ENCODE measurements around the gene NRP1. TPM values are rescaled to one million over a fixed set of nuclear protein-coding genes. Genes with fewer than 3 reads are reported as not detected.

Gene NRP1
- total RNA-seq, 1 donor from 2014 or later, result not detected

- no peak for TF ChIP-seq CTCF (IDR thresholded peaks at IDR 0.05)
- ChIA-PET CTCF (interaction anchor here (2.1 kb wide), 1 partner anchor 1312 kb away, joined by 6 read pairs; no protein-coding TSS in a partner anchor), POLR2A (no interaction called here)
- DNase-seq, result no peak
- H3K36me3 Mint-ChIP-seq (ENCODE audit: low read depth), result no peaks in the 10 kb centered on the region
- no peak for ATAC-seq (ENCODE audit: low read depth)
- peaks cover 20% of the 10 kb centered on the region for H3K27me3 Mint-ChIP-seq
- H3K9me3 Mint-ChIP-seq, result no peaks in the 10 kb centered on the region
- intact Hi-C loops (cut with micrococcal nuclease), result no loop called here
- no peak overlapping the region for H3K4me3 Mint-ChIP-seq
- H3K27ac Mint-ChIP-seq, result no peak overlapping the region
- peaks cover 2% of the 10 kb centered on the region for H3K4me1 Mint-ChIP-seq
Measured at GRCh38 chr10:33326933-33327332, 7.5 kb downstream of the NRP1 start.

GRCh38 chr10:33325929-33326328 is 8.5 kb downstream of the NRP1 start:
- DNase-seq (no peak), ATAC-seq (ENCODE audit: low read depth) (no peak)
- CTCF ChIA-PET, result interaction anchor here (2.1 kb wide), 1 partner anchor 1313 kb away, joined by 6 read pairs; no protein-coding TSS in a partner anchor
- Mint-ChIP-seq H3K27ac (no peak overlapping the region), H3K27me3 (peaks cover 15% of the 10 kb centered on the region), H3K4me1 (peaks cover 2% of the 10 kb centered on the region), H3K9me3 (no peaks in the 10 kb centered on the region), H3K36me3 (ENCODE audit: low read depth) (no peaks in the 10 kb centered on the region), H3K4me3 (no peak overlapping the region)
- TF ChIP-seq CTCF (IDR thresholded peaks at IDR 0.05), result no peak
- intact Hi-C loops (cut with micrococcal nuclease), result no loop called here
- POLR2A ChIA-PET, result no interaction called here

- H3K36me3 Mint-ChIP-seq (ENCODE audit: low read depth), result no peaks in the 10 kb centered on the region
- H3K27ac Mint-ChIP-seq, result no peak overlapping the region
- ChIA-PET POLR2A (no interaction called here), CTCF (no interaction called here)
- H3K4me1 Mint-ChIP-seq, result no peaks in the 10 kb centered on the region
- intact Hi-C loops (cut with micrococcal nuclease), result no loop called here
- ATAC-seq (ENCODE audit: low read depth) (no peak), DNase-seq (no peak)
- TF ChIP-seq CTCF (IDR thresholded peaks at IDR 0.05), result no peak
- no peaks in the 10 kb centered on the region for H3K9me3 Mint-ChIP-seq
- H3K27me3 Mint-ChIP-seq, result peaks cover 7% of the 10 kb centered on the region
- no peak overlapping the region for H3K4me3 Mint-ChIP-seq
Measured at GRCh38 chr10:33323721-33324120, 10.7 kb downstream of the NRP1 start.

DNA sequence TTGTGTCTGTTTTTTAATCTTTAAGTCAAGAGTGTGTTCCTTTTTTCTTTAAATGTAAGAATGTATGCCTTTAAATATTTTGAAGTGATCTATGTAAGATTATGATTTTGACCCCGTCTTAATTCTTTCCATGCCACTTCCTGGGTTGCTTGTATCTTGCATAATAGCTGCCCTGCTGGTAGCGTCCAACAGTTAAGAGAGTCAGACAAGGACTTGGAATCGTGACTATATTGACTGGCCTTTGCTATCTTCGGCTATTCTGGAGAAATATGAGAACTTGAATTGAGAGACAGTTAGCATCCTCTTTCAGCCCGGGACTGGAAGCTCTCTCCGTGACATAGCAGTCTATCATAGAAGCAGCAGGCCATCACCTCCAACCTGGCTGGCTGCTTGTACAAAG is 13.0 kb downstream of the NRP1 start:
- intact Hi-C loops (cut with micrococcal nuclease), result no loop called here

DNA sequence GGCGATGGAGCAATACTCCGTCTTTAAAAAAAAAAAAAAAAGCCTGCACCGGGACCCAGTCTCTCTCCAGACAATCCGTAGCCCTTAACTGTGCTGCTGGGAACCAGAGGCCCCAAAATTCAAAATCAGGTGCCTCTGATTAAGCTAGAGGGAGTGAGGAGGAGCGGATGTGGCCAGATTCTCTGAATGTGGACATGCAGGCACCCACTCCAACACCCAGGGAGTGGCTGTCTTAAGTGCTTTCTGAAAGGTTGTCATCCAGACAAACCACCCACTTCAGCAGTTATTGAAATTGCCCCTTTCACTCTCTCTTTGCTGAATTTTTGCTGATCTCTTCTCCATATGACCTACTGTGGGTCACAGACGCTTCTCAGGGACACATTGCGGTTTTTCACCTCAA is 14.2 kb downstream of the NRP1 start:
- Mint-ChIP-seq H3K9me3 (no peaks in the 10 kb centered on the region), H3K27me3 (peaks cover 6% of the 10 kb centered on the region), H3K4me3 (no peak overlapping the region), H3K36me3 (ENCODE audit: low read depth) (no peaks in the 10 kb centered on the region), H3K4me1 (no peaks in the 10 kb centered on the region), H3K27ac (no peak overlapping the region)
- TF ChIP-seq CTCF (IDR thresholded peaks at IDR 0.05), result no peak
- ATAC-seq (ENCODE audit: low read depth) (no peak), DNase-seq (no peak)
- intact Hi-C loops (cut with micrococcal nuclease), result no loop called here
- CTCF ChIA-PET, result no interaction called here
- POLR2A ChIA-PET, result no interaction called here

More for the DNA sequence above, 13.0 kb downstream of the NRP1 start:
- Mint-ChIP-seq H3K27me3 (peaks cover 4% of the 10 kb centered on the region), H3K4me1 (no peaks in the 10 kb centered on the region), H3K36me3 (ENCODE audit: low read depth) (no peaks in the 10 kb centered on the region), H3K4me3 (no peak overlapping the region), H3K9me3 (no peaks in the 10 kb centered on the region), H3K27ac (no peak overlapping the region)
- CTCF ChIA-PET, result interaction anchor here (1.4 kb wide), 1 partner anchor 11 kb away, joined by 5 read pairs; no protein-coding TSS in a partner anchor
- no peak for DNase-seq
- no peak for TF ChIP-seq CTCF (IDR thresholded peaks at IDR 0.05)
- POLR2A ChIA-PET, result no interaction called here
- no peak for ATAC-seq (ENCODE audit: low read depth)
